GM19099 (cell line): ENCODE results near the gene RILP.
A peak's percentile ranks its signal among the peaks of the same experiment; 100 is the strongest.

Experiments used
- POLR2A ChIP-seq: IDR thresholded peaks from 3 replicates; pipeline ENCODE4 v1.6.1; 2011; ENCODE audit warnings: low read depth; ENCODE audit not compliant: insufficient read length; ENCODE audit errors: extremely low read depth

RILP gene

GRCh38 chr17:1649844-1650501, at the start of gene RILP:
RILP (minus strand) TSS chr17:1649866; CDS start chr17:1649804, 62 bp downstream.
- TF ChIP-seq POLR2A, result no peak

- TF ChIP-seq POLR2A, result no peak
Observed at GRCh38 chr17:1697681-1698080, 48.0 kb upstream of the RILP start.

- no peak for TF ChIP-seq POLR2A
Observed at GRCh38 chr17:1695365-1695764, 45.7 kb upstream of the RILP start.

- TF ChIP-seq POLR2A, result no peak
Observed at GRCh38 chr17:1693339-1693738, 43.7 kb upstream of the RILP start.

GRCh38 chr17:1690544-1691221, 41.0 kb upstream of the RILP start:
- TF ChIP-seq POLR2A, result no peak

- no peak for TF ChIP-seq POLR2A
Observed at GRCh38 chr17:1686086-1686485, 36.4 kb upstream of the RILP start.

- TF ChIP-seq POLR2A, result peak; percentile 90
Observed at GRCh38 chr17:1684378-1685189, 34.9 kb upstream of the RILP start, which contains the start of gene PRPF8. PRPF8 (minus strand) TSS chr17:1684867; CDS start chr17:1684571, 296 bp downstream.

- no peak for TF ChIP-seq POLR2A
Observed at GRCh38 chr17:1683459-1683858, 33.8 kb upstream of the RILP start.

- no peak for TF ChIP-seq POLR2A
Observed at GRCh38 chr17:1676401-1676800, 26.7 kb upstream of the RILP start.

- no peak for TF ChIP-seq POLR2A
Observed at GRCh38 chr17:1673041-1673785, 23.5 kb upstream of the RILP start.

GRCh38 chr17:1661045-1661444, 11.4 kb upstream of the RILP start:
- TF ChIP-seq POLR2A, result no peak

- no peak for TF ChIP-seq POLR2A
Observed at GRCh38 chr17:1658100-1658499, 8.4 kb upstream of the RILP start.

GRCh38 chr17:1653735-1654134, 4.1 kb upstream of the RILP start:
- TF ChIP-seq POLR2A, result no peak

GRCh38 chr17:1651559-1651844, 1.8 kb upstream of the RILP start:
- no peak for TF ChIP-seq POLR2A

GRCh38 chr17:1650731-1651558, 1.3 kb upstream of the RILP start:
- TF ChIP-seq POLR2A, result no peak
